SJCRH30 (cell line): Measurements from ENCODE around the gene NEUROD6. TPM values are rescaled to one million over a fixed set of nuclear protein-coding genes. Genes with fewer than 3 reads are reported as not detected.
A peak's percentile ranks its signal among the peaks of the same experiment; 100 is the strongest.

ENCODE experiments used
- DNase-seq, 2 experiments: peaks; one replicate each; pipeline ENCODE4 v3.0.0-alpha.2; 2015 to 2020
- H3K27ac ChIP-seq: fragments of 250-450 bp; sonication (Bioruptor Pico); 2 replicates; pipeline ENCODE4 v1.5.1; 2020; ENCODE audit warnings: mild to moderate bottlenecking, moderate library complexity
- H3K27me3 ChIP-seq: fragments of 250-450 bp; sonication (Bioruptor Pico); 2 replicates; pipeline ENCODE4 v1.5.1; 2020; ENCODE audit warnings: mild to moderate bottlenecking, moderate library complexity
- H3K36me3 ChIP-seq: fragments of 250-450 bp; sonication (Bioruptor Pico); 2 replicates; pipeline ENCODE4 v1.5.1; 2020; ENCODE audit warnings: mild to moderate bottlenecking, moderate library complexity
- H3K4me1 ChIP-seq: fragments of 250-450 bp; sonication (Bioruptor Pico); 2 replicates; pipeline ENCODE4 v1.5.1; 2020; ENCODE audit warnings: mild to moderate bottlenecking, moderate library complexity
- H3K4me3 ChIP-seq: fragments of 250-450 bp; sonication (Bioruptor Pico); 2 replicates; pipeline ENCODE4 v1.5.1; 2020; ENCODE audit warnings: mild to moderate bottlenecking, moderate library complexity
- H3K9me3 ChIP-seq: fragments of 250-450 bp; sonication (Bioruptor Pico); replicated peaks from 2 replicates; pipeline ENCODE4 v1.5.1; 2020; ENCODE audit warnings: mild to moderate bottlenecking, moderate library complexity
- total RNA-seq: library from RNA; depleted of rRNA; stranded (reverse); fragments of >200 nt; shearing (Covaris generic); gene quantifications from 2 replicates; pipeline ENCODE4 v1.2.3, GENCODE V29; 2014; rRNA removed

NEUROD6 gene
- total RNA-seq = not detected in 2 replicates

DNA sequence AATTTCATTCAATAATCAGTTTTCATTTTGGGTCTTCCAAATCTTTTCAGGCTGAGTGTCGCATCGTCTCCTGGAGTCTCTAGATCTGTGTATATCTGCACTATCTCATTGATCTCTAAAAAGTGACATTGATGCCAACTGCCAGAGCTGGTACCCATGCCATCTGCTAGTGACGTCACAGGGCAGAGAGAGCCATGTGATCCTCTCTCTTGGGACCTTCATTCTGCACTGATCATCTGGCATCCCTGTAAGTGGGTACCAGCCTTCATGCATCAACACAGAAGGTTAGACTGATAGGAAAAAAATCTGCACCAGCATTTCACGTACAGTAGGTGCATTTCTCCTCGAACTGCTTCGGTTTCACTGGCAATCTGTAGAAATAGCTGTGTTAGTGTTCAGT is at the start of gene NEUROD6:
TSS of gene NEUROD6 (minus strand) at position 124 of the 400 bp plus-strand sequence. CDS start 1,458 bp downstream, outside the sequence.
- Histone ChIP-seq H3K36me3 (no peaks in the 10 kb centered on the region), H3K27ac (no peak within 1 kb of the TSS), H3K9me3 (no peaks in the 10 kb centered on the region), H3K4me3 (no peak within 1 kb of the TSS), H3K4me1 (no peaks in the 10 kb centered on the region), H3K27me3 (peaks cover 3% of the 10 kb centered on the region)
- DNase-seq = no peak

DNA sequence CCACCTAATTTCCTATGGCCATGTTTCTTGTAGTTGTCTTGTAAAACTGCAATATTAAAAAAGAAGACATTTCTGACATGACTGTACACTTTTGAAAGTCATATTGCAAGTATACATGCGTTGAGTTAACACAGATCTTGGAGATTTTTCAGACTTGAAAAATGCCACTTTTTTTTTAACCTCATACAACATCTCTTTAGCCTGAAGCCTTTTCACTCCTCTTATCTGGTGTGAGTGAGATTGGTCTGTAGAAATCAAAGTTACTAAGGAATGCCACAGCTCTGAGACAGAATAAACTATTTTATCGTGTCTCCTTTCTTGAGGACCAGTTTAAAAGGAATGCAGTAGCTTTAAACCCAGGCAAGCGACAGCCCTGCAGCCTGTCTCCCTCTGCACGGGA is 43.9 kb upstream of the NEUROD6 start:
- Histone ChIP-seq H3K4me1 (no peaks in the 10 kb centered on the region), H3K27me3 (no peaks in the 10 kb centered on the region), H3K36me3 (no peaks in the 10 kb centered on the region), H3K9me3 (no peaks in the 10 kb centered on the region), H3K27ac (no peak overlapping the region), H3K4me3 (no peak overlapping the region)
- no peak for DNase-seq

DNA sequence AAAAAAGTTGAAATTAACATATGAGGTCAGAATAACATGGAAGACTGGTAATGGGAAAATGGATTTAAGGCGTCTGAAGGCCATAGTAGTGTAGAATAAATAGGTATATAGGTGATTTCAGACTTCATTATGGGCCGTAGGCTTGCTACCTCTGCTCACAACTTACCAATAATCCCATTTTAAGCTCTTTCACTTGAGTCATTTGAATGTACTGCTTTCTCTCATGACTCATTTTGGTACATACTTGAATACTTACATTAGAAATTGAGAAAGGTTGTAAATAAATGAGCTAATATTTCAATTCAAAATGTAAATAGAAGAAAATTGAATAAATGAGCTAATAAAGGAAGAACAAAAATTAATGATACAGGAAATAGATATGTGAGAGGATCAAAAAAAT is 42.2 kb upstream of the NEUROD6 start:
- Histone ChIP-seq H3K27me3 (no peaks in the 10 kb centered on the region), H3K9me3 (no peaks in the 10 kb centered on the region), H3K4me3 (no peak overlapping the region), H3K36me3 (no peaks in the 10 kb centered on the region), H3K27ac (no peak overlapping the region), H3K4me1 (no peaks in the 10 kb centered on the region)
- no peak for DNase-seq

DNA sequence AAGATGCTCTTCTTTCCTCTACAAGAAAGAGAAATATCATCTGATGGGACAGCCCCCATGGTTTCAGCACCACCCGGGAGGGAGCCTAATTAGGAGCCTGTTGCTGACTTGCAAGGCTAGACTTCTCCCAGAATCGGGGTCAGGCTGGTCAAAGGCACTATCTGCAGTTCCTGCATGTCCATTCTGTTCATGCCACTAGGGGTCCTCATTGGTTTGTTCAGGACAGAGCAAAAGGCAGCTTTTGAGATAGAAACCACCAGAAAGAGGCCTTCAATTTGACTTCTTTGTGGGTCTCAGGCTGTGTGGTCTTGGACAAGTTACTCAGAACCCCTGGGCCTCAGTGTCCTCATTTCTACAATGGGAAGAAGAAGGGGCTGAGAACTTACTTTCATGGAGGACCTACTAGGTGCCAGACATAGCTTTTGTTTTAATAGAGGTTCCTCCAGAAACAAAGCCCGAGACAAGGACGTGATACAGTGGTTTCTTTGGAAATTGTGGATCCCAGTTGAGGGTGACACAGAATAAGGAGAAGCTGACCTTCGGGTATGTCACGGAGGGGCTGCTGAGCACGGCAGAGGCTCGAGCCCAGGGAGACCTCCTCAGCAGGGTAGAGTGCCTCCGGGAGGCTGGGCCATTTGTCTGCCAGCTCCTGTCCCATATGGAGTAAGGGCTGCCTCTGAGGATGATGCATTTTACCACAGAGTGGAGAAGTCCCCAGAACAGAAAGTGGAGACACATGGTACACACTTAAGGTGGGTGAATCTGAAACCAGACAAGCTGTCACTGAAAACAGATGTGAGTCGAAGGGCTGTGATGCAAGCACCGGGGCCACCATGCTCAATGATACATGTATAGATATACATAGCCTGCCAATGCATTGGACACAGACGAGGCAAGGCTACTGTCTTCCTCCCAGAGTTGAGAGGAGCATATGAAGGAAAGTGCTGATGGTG is 33.1 kb upstream of the NEUROD6 start:
- Histone ChIP-seq H3K9me3 (no peaks in the 10 kb centered on the region), H3K36me3 (no peaks in the 10 kb centered on the region), H3K4me1 (no peaks in the 10 kb centered on the region), H3K27ac (no peak overlapping the region), H3K4me3 (no peak overlapping the region), H3K27me3 (peaks cover 31% of the 10 kb centered on the region)
- DNase-seq = peak; percentile 36 to 64

DNA sequence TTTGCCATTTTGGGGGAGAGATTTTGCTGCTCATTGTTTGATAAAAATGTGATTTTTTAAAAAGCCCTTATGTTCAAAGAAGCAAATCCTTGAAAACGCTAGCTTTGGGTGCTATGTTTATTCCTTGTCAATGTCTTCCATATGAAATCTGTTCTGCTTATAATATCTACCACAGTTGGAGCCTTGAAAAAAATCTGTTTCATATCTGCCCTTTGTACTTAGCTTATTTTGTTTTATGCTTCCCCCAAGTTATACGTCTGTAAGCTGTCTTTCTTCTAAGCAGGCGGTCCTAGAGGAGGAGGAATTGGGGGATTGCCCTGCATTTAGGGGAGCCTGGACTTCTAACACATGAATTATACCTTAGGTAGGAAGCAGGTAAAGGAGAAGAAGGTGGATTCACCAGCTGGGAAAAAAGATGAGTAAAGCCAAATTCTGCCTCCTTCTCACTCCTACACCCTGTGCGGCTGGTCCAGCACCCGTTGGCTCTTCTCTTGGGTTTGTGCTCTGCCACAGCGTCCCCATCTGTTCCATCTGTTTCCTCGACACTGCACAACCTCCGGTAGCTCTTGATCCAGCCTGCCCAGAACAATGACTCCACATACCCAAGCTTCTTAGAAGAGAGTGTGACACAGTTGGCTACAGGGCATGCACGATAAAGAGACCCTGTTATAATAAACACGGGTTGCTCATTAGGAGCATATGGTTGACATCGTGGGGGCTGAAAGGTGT is 31.9 kb upstream of the NEUROD6 start:
- H3K4me3 ChIP-seq = no peak overlapping the region
- H3K9me3 ChIP-seq = no peaks in the 10 kb centered on the region
- no peaks in the 10 kb centered on the region for H3K36me3 ChIP-seq
- no peak for DNase-seq
- H3K27me3 ChIP-seq = peaks cover 32% of the 10 kb centered on the region
- H3K27ac ChIP-seq = no peak overlapping the region
- no peaks in the 10 kb centered on the region for H3K4me1 ChIP-seq

DNA sequence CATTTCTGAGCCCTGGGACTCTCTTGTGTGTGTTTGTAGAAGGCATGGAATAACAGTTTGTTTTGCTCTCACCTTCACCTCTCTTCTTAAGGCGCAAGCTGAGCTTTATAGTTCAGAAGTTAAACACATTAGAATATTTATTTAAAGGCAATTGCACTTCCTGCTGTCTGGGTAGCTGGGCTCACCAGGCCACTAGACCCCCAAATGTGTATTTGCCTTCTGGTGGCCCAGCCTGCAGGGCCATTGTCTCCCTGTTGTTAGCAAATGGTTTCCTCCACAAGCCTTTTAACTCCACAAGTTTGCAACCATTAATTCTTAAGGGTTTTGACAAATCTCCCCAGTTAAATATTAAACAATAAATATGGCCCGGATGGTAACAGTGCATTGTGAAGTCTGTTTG is 31.1 kb upstream of the NEUROD6 start:
- Histone ChIP-seq H3K27ac (no peak overlapping the region), H3K27me3 (peaks cover 32% of the 10 kb centered on the region), H3K36me3 (no peaks in the 10 kb centered on the region), H3K4me1 (no peaks in the 10 kb centered on the region), H3K9me3 (no peaks in the 10 kb centered on the region), H3K4me3 (no peak overlapping the region)
- no peak for DNase-seq

DNA sequence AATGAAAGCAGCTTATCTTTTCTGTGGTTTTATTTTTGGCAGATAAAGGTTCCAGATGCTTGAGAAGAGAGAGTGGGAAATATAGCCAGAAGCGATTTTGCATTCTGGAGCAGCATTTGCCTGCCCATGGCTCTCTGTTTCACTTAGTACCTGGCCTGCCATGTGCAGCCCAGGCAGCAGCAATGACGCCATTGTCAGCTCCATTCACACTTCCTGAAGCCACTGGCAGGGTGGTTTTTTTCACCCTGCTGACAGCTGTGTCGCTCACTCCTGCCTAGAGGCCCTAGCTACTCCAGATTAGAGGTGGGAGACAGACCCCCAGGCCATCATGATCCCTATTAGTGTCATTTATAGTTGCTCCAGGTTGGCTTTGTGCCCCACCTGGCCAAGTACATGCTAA is 30.1 kb upstream of the NEUROD6 start:
- Histone ChIP-seq H3K4me3 (no peak overlapping the region), H3K9me3 (no peaks in the 10 kb centered on the region), H3K27me3 (peaks cover 32% of the 10 kb centered on the region), H3K36me3 (no peaks in the 10 kb centered on the region), H3K27ac (no peak overlapping the region), H3K4me1 (no peaks in the 10 kb centered on the region)
- DNase-seq = peak in 1 of 2 experiments; percentile 6

DNA sequence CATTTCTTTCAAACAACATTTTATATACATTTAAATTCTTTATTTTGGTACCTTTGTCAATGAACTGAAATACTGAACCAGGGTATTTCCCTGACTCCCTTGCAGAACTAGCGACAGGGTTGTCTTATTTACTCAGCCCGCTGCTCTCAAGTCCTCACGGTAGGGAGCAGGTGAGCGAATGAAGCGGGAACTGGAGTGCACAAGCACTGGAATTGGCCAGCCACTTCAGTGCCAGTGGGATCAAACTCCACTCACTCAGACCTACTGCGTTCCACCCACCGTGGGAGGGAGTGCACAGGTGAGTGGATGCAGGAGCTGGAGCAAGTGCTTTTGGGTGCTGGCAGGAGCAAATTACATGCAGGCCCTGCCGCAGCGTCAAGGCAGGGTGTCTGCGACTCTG is 28.1 kb upstream of the NEUROD6 start:
- DNase-seq = no peak
- no peaks in the 10 kb centered on the region for H3K9me3 ChIP-seq
- H3K27ac ChIP-seq = no peak overlapping the region
- no peak overlapping the region for H3K4me3 ChIP-seq
- H3K27me3 ChIP-seq = peaks cover 21% of the 10 kb centered on the region
- H3K36me3 ChIP-seq = no peaks in the 10 kb centered on the region
- no peaks in the 10 kb centered on the region for H3K4me1 ChIP-seq

DNA sequence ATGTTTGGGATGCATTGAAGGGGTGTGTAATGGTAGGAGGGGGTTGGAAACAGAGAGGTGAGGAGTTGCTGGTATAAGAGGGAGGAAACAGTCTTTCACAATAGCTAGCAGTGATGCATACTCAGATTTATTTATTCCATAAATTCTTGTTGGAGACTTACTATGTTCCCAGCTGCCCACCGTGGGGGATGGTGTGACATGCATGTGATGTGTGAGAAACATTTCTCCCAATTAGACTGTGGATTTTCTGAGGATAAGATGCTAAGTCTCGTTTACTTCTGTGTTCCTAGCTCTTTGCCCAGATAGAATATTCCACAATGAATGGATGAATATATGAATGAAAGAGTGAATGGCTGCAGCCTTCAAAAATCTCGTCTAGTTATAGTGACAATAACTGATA is 23.0 kb upstream of the NEUROD6 start:
- Histone ChIP-seq H3K9me3 (no peaks in the 10 kb centered on the region), H3K4me3 (no peak overlapping the region), H3K4me1 (no peaks in the 10 kb centered on the region), H3K36me3 (no peaks in the 10 kb centered on the region), H3K27ac (no peak overlapping the region), H3K27me3 (no peaks in the 10 kb centered on the region; the same call in 1 of the 2 replicates)
- DNase-seq = no peak

DNA sequence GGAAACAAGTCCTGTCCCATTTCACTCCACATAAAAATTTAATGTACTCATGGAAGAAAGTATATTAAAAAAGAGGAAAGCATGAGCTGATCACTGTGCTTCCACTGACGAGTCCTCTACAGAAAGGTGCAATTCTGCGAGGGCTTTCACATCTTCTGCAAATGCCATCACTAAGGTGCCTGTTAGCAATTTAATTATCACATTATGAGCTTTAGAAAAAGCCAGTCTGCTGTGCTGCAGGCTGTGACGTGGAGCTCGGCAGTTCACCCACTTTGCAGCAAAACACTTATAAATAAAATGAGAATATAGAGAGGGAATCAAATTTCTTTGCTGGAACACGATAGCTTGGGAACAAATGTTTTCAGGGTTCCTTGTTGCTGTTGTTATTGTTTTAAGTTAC is 22.5 kb upstream of the NEUROD6 start:
- Histone ChIP-seq H3K4me1 (no peaks in the 10 kb centered on the region), H3K27me3 (no peaks in the 10 kb centered on the region; the same call in 1 of the 2 replicates), H3K36me3 (no peaks in the 10 kb centered on the region), H3K27ac (no peak overlapping the region), H3K9me3 (no peaks in the 10 kb centered on the region), H3K4me3 (no peak overlapping the region)
- DNase-seq = no peak

DNA sequence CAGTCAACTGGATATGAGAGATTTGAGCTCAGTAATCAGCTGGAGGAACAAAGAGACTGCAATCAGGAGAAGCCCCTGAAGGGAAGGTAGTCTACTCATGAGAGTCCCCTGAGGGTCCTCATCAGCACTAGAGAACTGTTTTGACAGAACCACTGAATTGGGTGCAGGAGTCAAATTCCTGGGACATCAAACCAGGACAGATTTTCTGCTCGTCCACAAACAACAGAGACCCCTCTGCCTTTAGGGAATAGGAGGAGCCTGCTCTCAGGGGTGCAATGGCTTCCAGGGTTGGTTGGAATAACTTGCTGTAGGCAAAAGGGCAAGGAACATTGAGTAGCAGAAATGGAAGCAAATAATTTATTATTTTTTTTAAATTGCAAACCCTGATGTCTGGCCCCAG is 21.9 kb upstream of the NEUROD6 start:
- DNase-seq = no peak
- Histone ChIP-seq H3K9me3 (no peaks in the 10 kb centered on the region), H3K36me3 (no peaks in the 10 kb centered on the region), H3K27ac (no peak overlapping the region), H3K27me3 (no peaks in the 10 kb centered on the region; the same call in 1 of the 2 replicates), H3K4me1 (no peaks in the 10 kb centered on the region), H3K4me3 (no peak overlapping the region)

DNA sequence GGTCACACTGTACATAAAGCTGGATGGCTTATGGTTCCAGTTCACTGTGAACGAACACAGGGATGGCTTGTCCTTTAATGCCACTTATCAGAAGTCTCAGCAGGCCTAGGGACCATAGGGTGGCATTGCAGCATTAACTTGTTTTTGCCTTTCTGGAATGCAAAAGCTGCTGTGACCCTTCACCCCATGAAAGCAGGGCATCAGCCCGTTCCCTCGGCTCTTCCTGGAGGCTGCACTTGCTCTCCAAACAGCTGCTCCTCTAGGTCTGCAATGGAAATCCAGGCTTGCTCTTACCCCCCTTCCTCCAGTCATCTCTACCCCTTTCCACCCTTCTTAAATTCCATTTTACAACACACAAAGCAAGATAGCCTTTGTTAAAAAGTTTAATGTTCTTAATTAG is 17.9 kb upstream of the NEUROD6 start:
- Histone ChIP-seq H3K4me1 (no peaks in the 10 kb centered on the region), H3K27ac (no peak overlapping the region), H3K27me3 (no peaks in the 10 kb centered on the region; the same call in 1 of the 2 replicates), H3K4me3 (no peak overlapping the region), H3K9me3 (no peaks in the 10 kb centered on the region), H3K36me3 (no peaks in the 10 kb centered on the region)
- no peak for DNase-seq

DNA sequence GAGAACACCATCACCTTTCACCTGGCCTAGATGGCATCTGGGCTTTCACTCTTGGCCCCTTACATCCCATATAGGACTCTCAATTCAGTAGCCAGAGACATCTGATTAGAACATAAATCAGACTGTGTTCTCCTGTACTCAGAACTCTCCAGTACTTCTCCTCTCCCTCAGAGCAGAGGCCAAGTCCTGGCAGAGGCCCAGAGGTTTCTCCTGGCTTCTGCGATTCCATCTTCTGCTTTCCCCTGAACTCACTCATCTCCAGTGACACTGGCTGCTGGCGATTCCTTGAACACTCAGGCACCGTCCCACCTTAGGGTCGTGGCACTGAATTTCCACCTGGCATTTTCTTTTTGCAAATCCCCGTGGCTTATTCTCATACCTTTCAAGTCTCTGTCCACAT is 4.9 kb upstream of the NEUROD6 start:
- no peaks in the 10 kb centered on the region for H3K4me1 ChIP-seq
- DNase-seq = no peak
- no peak overlapping the region for H3K27ac ChIP-seq
- no peaks in the 10 kb centered on the region for H3K36me3 ChIP-seq
- H3K27me3 ChIP-seq = peaks cover 3% of the 10 kb centered on the region; the same call in 1 of the 2 replicates
- no peak overlapping the region for H3K4me3 ChIP-seq
- H3K9me3 ChIP-seq = no peaks in the 10 kb centered on the region

DNA sequence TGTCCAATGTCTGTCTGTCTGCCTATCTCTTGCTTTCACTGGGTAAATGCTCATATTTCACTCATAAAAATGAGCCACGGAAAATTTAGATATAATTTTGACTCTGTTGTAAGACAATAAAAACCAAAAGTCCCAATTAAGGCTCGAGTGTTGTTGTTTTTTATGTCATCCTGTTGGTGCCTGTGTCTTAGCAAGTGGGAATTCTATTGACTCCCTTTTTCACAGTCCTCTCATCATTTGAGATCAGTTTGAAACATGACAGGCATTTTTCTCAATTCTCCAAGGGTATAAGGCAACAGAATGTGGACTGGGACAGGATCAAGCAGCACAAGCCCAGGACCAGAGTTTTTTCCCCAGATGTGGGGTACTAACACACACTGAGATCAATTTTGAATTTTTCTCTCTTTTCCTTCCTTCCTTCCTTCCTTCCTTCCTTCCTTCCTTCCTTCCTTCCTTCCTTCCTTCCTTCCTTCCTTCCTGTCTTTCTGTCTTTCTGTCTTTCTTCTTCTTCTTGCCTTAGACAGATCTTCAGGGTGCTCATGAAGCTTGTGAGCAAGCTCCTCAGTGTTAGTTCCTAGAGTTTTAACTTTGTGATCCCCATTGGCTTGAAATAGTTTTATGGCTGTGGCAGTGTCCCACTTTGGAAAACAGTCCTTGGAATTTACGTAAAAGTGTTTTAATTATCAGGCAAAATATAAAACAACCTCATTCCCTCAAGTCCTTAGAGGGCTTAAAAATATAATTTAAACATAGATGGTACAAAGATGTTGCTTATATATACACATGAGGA is 3.2 kb upstream of the NEUROD6 start:
- peaks cover 3% of the 10 kb centered on the region; the same call in 1 of the 2 replicates for H3K27me3 ChIP-seq
- H3K4me3 ChIP-seq = no peak overlapping the region
- H3K9me3 ChIP-seq = no peaks in the 10 kb centered on the region
- no peak for DNase-seq
- no peaks in the 10 kb centered on the region for H3K4me1 ChIP-seq
- H3K27ac ChIP-seq = no peak overlapping the region
- no peaks in the 10 kb centered on the region for H3K36me3 ChIP-seq
